Activated CD8-positive, alpha-beta memory T cell treated with anti-CD3 and anti-CD28 coated beads, Interleukin-2, amount 50 U/mL, for 4 hours (primary cell): ENCODE data around the gene PDZRN3.
"Not testable (repeated sequence)": the region's sequence is repeated elsewhere in the genome, so short reads cannot be mapped to it uniquely, and the experiment has no call there.

ENCODE experiments used
- DNase-seq: peaks from one replicate; pipeline ENCODE4 v3.0.0-alpha.2; 2020

PDZRN3 gene

GRCh38 chr3:73484656-73485248 lies 140.0 kb downstream of the PDZRN3 start:
- DNase-seq = no peak

- no peak for DNase-seq
Measured at GRCh38 chr3:73481888-73482287, 142.9 kb downstream of the PDZRN3 start.

- no peak for DNase-seq
Measured at GRCh38 chr3:73480187-73480672, 144.5 kb downstream of the PDZRN3 start.

GRCh38 chr3:73479325-73479724 lies 145.4 kb downstream of the PDZRN3 start:
- DNase-seq = no peak

GRCh38 chr3:73478858-73479257 lies 145.9 kb downstream of the PDZRN3 start:
- no peak for DNase-seq

GRCh38 chr3:73475717-73476116 lies 149.0 kb downstream of the PDZRN3 start:
- no peak for DNase-seq

GRCh38 chr3:73475175-73475574 lies 149.6 kb downstream of the PDZRN3 start:
- DNase-seq = no peak

- DNase-seq = no peak
Measured at GRCh38 chr3:73474619-73475018, 150.1 kb downstream of the PDZRN3 start.

GRCh38 chr3:73473898-73474416 lies 150.8 kb downstream of the PDZRN3 start:
- DNase-seq = no peak

GRCh38 chr3:73473181-73473897 lies 151.4 kb downstream of the PDZRN3 start:
- DNase-seq = no peak

- DNase-seq = no peak
Measured at GRCh38 chr3:73471986-73472787, 152.6 kb downstream of the PDZRN3 start.

GRCh38 chr3:73470860-73471259 lies 153.9 kb downstream of the PDZRN3 start:
- no peak for DNase-seq

GRCh38 chr3:73469331-73469730 lies 155.4 kb downstream of the PDZRN3 start:
- DNase-seq = no peak

GRCh38 chr3:73467211-73467610 lies 157.5 kb downstream of the PDZRN3 start:
- no peak for DNase-seq

- no peak for DNase-seq
Measured at GRCh38 chr3:73465926-73466325, 158.8 kb downstream of the PDZRN3 start.

- DNase-seq = not testable (repeated sequence)
Measured at GRCh38 chr3:73464126-73464525, 160.6 kb downstream of the PDZRN3 start.

- DNase-seq = no peak
Measured at GRCh38 chr3:73461547-73461946, 163.2 kb downstream of the PDZRN3 start.

- DNase-seq = no peak
Measured at GRCh38 chr3:73459711-73460110, 165.0 kb downstream of the PDZRN3 start.

GRCh38 chr3:73453666-73454065 lies 171.1 kb downstream of the PDZRN3 start:
- no peak for DNase-seq

- no peak for DNase-seq
Measured at GRCh38 chr3:73452729-73453128, 172.0 kb downstream of the PDZRN3 start.

- DNase-seq = no peak
Measured at GRCh38 chr3:73451301-73451944, 173.3 kb downstream of the PDZRN3 start.

- DNase-seq = no peak
Measured at GRCh38 chr3:73449774-73450173, 175.0 kb downstream of the PDZRN3 start.

- DNase-seq = no peak
Measured at GRCh38 chr3:73448761-73449301, 175.9 kb downstream of the PDZRN3 start.
